Measurements from ENCODE around the gene UPF1.

DNA sequence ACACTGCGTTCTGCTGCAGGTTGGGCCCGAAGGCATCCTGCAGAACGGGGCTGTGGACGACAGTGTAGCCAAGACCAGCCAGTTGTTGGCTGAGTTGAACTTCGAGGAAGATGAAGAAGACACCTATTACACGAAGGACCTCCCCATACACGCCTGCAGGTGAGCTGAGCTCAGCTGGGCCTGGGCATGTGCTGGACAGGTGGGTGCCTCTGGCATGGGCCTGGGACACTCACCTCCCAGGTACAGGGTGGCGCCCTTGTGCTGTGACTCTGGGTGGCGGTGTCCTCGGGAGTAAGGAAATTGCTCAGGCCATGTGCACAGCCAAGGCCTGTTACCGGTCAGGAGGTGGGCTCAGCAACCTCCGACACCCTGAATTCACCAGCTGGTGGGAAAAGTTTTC, 14.2 kb downstream of the UPF1 start:
- TF ChIP-seq, protein P1, sequence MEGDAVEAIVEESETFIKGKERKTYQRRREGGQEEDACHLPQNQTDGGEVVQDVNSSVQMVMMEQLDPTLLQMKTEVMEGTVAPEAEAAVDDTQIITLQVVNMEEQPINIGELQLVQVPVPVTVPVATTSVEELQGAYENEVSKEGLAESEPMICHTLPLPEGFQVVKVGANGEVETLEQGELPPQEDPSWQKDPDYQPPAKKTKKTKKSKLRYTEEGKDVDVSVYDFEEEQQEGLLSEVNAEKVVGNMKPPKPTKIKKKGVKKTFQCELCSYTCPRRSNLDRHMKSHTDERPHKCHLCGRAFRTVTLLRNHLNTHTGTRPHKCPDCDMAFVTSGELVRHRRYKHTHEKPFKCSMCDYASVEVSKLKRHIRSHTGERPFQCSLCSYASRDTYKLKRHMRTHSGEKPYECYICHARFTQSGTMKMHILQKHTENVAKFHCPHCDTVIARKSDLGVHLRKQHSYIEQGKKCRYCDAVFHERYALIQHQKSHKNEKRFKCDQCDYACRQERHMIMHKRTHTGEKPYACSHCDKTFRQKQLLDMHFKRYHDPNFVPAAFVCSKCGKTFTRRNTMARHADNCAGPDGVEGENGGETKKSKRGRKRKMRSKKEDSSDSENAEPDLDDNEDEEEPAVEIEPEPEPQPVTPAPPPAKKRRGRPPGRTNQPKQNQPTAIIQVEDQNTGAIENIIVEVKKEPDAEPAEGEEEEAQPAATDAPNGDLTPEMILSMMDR (IDR thresholded peaks at IDR 0.05): no peak
- TF ChIP-seq POLR2AphosphoS5 (IDR thresholded peaks at IDR 0.05): no peak
